GM19438 (cell line): ENCODE data around the gene KLHL8.
"Not testable (repeated sequence)": the region's sequence is repeated elsewhere in the genome, so short reads cannot be mapped to it uniquely, and the experiment has no call there.

ENCODE experiments used
- ATAC-seq: cut with Tn5 transposase; IDR thresholded peaks from one replicate; pipeline ENCODE4 v1.9.1; 2021; ENCODE audit warnings: low read depth; ENCODE audit not compliant: unreplicated experiment

KLHL8 gene

DNA sequence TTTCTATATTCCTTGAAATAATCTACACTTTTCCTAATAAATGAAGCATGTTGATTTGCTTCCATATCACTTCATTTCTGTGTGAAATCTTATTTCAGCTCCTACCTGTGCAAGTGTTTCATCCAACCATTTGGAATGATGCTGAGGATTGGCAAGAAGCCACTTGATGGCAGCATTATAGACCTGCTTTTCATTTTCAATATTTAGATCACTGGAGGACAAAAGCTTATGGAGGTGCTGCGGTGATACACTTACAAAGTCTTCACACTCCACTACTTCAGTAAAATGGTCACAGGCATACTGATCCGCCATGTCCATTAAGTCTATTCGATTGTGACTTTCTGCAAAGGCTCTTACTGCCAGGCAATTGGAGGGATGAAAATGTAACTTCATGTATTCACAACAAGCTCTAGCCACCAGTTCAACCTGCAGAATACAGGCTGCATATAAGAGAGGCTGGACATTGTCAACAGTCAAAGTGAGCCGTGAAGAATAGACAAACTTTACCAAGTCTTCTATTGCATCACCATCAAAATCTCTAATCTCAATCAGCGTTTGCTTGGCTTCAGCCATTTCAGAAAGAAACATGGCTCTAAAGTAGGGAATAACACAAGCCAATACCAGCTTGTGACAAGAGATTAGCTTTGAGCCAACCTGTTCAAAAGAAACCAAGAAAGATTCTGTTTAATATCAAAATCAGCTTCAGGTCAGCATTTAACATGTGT is 35.1 kb downstream of the KLHL8 start:
- no peak for ATAC-seq

DNA sequence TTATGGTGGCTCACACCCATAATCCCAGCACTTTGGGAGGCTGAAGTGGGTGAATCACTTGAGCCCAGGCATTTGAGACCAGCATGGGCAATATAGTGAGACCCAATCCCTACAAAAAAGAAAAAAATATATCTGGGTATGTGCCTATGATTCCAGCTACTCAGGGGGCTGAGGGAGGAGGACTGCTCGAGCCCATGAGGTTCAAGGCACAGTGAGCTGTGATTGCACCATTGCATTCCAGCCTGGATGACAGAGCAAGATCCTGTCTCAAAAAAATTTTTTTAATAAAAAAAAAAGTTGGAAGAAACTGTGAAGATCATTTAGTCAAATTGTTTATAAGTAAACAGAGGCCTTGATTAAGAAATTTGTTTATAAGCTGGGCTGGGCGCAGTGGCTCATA is 39.7 kb downstream of the KLHL8 start:
- ATAC-seq: no peak

DNA sequence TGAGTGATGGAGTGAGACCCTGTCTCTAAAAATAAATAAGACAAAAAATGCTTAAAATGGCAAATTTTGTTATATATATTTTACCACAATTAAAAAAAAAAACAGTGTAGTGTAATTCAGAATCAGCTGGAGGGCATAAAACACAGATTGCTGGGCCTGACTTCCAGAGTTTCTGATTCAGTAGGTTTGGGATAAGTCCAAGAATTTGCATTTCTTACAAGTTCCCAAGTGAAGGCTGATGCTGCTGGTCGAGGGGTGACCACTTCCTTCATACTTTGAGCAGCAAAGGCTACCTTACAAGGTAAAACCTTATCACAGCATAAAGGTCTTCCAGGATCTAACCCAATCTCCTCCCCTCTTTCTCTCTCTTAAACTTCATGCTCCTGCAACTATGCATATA is 40.7 kb downstream of the KLHL8 start:
- no peak for ATAC-seq

DNA sequence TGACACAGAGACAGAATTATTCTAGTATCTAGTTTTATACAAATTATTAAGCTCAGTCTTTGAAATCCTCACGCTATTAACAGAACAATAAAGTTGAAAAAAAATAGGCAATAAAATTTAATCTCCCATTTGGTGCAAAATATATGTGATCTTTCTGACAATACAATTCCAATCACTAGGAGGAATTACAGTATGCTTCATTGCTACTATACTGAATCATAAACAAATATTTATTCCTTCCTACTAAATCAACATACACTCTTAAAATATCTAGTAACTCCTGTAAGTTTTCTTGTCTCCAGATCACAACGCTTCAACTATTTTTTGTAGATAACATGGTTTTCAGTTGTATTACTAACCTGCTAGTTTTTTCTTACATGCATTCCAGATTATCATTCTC is 45.7 kb downstream of the KLHL8 start:
- ATAC-seq: no peak

DNA sequence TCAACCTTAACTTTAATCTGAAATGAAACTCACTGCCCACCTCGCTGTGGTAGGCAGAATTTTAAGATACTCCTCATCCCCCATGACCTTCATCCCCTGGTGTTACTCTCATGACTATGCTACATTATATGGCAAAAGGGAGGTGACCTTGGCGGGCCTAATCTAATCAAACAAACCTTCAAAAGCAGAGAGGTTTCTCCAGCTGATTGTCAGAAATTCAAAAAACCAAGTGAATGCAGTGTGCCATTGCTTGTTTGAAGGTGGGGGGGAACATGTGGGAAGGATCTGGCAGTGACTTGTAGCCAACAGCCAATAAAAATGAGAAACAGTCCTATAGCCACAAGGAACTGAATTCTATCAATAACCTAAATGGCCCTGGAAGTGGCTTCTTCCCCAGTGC is 48.5 kb downstream of the KLHL8 start:
- ATAC-seq: no peak

DNA sequence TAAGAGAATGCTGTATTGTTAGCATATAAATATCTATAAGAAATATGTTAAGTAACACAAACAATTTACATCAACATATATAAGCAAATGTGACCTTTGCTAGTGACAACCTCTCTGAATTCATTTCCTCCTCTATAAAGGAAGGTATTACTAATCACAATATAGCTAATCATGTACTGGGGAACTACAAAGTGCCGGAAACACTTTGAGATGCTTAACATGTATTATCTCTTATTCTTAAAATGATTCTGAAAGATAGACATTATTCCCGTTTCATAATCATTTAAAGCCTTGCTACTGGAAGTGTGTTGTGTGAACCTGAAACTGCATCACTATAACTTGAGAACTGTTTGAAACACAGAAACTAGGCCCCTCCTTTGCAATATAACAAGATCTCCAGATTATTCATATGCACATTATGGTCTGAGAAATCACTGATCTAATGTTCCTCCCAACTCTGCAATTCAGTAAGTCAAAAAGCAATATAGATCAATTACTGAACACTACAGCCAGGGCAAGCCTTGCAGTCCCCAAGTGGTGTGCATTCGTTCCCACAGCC is 54.0 kb downstream of the KLHL8 start:
- no peak for ATAC-seq

DNA sequence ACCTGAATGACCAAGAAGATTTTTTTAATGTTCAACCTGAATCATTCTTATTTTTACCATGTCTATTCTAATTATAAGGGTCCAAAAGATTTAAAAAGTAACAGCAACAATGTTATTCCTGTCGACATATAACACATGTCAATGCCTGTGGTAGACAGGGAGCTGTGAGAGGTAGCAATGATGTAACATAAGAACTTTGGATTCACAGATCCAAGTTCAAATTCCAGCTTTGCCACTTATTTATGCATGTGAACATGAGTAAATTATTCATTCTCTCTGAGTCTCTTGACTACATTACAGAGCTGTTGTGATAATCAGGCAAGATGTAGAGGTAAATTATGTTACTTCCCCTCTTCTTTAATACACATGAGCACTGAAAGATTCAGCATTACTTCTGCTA is 54.5 kb downstream of the KLHL8 start:
- no peak for ATAC-seq

DNA sequence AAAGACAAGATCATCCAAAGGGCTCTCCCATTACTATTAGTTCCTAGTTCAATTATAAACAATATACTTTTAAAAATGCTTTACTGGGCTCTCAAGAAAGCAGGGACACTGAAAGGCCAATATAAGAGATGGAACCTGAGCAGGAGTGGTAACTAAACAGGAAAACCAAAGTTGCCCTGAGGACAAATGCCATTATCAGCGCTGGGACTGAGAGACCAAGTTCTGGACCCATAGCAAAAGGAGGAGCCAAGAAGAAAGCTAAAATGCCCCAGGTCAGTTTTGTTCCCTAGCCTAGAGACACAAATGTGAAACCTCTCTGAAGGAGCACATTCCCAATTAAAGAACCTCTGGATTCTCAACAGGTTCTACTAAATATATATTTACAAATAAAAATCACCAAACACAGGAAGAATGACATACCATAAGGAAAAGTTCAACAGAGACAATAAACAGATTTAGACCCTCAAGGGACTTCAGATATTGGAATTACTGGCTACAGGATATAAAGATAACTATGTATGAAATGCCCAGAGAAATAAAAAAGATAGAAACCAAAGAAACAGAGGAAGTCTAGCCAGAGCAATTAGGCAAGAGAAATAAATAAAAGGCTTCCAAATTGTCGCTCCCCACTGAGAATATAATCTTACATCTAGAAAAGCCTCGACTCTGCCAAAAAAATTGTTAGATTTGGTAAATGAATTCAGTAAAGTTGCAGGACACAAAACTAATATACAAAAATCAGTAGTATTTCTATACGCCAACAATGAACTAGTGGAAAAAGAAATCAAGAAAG is 67.1 kb downstream of the KLHL8 start:
- ATAC-seq: no peak

DNA sequence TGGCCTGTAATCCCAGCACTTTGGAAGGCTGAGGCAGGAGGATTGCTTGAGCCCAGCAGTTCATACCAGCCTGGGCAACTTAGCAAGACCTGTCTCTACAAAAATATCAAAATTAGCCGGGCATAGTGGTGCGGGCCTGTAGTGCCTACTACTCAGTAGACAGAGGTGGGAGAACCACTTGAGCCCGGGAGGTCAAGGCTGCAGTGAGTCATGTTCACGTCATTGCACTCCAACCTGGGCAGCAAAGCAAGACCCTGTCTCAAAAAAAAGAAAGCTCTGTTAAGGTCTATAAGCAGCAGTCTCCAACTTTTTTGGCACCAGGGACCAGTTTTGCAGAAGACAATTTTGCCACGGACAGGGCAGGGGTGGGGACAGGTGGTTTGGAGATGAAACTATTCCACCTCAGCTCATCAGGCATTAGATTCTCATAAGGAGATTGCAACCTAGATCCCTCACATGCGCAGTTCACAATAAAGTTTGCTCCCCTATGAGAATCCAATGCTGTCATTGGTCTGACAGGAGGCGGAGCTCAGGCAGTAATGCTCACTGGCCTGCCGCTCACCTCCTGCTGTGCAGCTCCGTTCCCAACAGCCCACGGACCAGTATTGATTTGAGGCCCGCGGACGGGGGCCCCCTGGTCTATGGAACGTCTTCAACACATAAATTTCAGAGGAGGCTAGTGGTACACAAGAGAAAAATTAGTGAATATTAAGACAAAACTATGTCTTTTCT is 67.9 kb downstream of the KLHL8 start:
- ATAC-seq: no peak

DNA sequence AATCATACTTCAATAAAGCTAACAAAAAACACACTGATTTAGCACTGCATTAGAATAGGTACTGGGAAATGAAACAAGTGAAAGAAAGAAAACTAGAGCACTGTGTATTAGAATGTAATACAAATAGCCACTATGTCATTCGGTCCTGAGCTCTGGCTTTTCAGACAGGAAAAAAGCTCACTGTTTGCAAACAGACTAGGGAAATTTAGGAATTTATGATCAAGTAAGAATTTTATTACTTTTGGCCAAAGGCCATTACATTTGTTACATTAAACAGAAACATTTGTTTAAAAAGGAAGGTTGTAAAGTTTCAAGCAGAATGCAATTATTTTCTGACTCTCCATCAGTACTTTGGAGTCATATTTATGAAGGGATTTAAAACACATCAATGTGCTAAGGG is 68.7 kb downstream of the KLHL8 start:
- no peak for ATAC-seq

DNA sequence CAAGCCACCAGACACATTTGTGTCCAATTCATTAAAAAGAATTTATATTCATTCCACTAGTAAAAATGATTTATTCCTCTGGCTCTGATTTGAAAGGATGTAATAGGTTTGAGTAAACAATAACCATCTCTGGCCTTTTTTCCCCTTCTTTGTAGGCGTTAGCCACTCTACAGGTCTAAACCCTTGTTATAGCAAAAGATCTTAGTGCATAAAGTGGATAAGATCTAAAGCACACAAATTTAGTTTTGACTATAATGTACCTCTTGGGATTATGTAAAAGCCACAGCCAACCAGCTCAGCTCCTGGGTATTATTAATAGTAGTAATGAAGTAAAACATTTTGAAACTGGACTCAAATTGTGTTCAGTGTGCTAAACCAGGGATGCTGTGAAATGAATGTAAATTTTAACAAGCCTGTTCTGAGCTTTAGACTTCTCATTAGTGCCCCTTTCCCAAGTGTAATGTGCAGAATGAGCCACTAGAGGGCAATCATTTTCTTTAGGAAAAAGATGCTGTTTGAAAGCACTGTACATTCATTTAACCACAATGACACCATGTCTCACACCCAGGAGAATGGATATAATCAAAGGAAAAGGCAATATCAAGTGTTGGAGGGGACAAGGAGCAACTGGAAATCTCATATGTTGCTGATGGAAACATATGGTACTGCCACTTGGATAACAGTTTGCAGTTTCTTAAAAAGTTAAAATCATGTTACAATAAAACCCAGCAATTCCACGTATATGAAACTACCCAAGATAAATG is 69.7 kb downstream of the KLHL8 start:
- ATAC-seq: peak; percentile 56

DNA sequence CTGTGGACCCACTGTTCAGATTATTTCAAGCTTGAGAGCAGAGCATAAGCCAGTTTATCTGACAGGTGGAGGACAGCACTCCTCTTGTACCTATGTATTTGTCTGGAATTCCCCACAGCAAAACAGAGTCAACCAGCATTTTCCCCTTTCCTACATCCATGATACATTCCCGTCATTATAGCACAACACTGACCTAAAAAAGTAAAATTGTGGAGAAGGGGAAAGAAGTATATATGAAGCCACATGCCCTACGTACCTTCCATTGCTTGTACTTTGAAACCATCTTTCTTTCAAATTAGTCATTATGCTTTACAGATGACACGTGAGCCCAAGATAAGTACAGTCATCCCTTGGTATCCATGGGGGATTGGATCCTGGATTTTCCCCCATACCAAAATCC is 73.3 kb downstream of the KLHL8 start:
- no peak for ATAC-seq

DNA sequence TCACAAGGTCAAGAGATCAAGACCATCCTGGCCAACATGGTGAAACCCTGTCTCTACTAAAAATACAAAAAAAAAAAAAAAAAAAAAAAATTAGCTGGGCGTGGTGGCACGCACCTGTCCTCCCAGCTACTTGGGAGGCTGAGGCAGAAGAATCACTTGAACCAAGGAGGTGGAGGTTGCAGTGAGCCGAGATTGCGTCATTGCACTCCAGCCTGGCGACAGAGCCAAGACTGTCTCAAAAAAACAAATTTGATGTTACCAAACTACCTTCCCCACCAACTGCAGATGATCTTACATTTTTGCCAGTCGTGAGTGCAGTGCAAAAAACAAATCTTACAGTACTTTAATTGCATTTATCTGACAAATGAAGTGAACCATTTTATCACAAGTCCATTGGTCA is 74.5 kb downstream of the KLHL8 start:
- ATAC-seq: not testable (repeated sequence)

DNA sequence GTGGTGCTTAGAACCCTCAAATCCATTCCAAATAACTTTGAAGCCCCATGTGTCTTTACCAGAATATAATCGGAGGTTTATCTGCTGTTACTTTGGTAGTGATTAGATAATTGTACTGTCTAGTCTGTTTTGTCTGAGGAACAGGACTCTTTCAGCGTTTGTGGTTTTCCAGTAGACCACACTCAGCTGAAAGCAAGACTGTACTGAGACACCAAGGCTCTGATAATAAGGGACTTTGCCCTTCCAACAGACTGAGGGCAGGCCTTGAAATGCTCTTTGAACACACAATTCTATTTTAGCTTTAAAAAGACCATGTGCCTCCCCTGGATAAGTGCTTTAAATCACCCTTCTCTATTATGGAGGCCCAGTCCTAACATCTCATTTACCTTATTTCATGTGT is 76.1 kb downstream of the KLHL8 start:
- ATAC-seq: no peak

DNA sequence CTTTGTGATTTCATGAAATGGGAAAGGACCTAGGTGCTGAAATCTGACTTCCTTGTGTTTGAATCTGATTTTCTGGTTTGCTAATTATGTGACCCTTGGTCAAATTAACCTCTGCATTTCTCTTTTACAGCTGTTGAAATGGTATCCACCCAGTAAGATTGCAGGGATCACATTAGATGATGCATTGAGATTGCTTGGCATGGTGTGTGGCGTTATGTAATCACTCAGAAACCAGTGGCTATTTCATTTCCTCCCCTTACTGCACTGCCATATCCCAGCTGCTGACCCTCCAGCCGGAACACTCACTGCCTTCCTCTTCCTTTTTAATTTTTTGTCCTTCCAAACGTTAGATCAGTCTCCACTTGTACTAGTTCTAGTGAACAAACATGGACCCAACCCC is 79.0 kb downstream of the KLHL8 start:
- no peak for ATAC-seq

DNA sequence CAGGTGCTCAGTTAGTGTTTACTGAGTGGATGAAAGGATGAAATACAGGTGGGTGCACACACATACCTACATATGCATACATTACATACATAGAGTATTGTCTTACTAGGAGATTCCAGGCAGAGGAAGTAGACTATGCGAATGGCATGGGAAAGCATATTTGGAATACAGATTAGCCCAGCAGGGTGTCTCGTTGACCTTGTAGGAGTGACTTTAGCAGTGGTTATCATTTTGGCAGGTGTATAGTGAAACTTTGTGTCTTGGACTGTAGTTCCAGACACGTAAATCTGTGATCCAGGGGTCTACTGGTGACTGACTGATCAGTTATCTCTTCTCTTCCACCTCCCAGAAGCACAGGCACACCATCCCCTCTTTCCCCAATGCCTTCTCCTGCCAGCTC is 86.3 kb downstream of the KLHL8 start:
- no peak for ATAC-seq

DNA sequence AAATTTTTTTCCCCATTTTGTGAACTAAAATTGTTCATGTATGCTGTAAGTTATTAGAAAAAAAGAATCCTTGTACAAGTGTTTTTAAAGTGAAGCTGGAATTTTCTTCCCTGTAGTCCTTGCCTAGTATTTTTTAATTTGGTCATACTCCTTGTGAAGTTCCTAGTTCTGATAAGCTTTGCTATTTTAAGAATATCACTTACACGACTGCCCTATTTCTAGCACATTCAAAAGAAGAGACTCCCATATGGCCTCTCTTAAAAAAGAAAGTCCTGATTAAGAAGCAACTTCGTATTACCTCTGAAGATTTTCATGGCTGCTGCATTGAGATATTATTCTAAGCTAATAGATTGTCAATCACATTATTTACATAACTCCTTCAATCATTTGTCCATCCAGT is 87.2 kb downstream of the KLHL8 start:
- ATAC-seq: no peak

DNA sequence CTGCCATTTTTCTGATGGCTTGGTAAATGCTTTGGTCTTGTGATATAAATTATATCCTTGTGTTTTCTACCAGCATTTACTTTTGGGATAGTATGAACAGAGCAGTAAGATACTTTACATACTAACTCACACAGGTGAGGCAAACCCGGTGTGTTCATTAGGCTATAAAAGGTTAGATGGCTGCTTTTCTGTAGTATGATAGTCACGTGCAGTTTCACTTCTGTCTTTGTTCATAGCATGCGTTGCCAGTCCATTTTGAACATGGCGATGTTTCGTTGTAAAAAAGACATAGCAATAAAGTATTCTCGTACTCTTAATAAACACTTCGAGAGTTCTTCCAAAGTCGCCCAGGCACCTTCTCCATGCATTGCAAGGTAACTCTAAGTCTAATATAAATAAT is 88.4 kb downstream of the KLHL8 start:
- ATAC-seq: no peak

DNA sequence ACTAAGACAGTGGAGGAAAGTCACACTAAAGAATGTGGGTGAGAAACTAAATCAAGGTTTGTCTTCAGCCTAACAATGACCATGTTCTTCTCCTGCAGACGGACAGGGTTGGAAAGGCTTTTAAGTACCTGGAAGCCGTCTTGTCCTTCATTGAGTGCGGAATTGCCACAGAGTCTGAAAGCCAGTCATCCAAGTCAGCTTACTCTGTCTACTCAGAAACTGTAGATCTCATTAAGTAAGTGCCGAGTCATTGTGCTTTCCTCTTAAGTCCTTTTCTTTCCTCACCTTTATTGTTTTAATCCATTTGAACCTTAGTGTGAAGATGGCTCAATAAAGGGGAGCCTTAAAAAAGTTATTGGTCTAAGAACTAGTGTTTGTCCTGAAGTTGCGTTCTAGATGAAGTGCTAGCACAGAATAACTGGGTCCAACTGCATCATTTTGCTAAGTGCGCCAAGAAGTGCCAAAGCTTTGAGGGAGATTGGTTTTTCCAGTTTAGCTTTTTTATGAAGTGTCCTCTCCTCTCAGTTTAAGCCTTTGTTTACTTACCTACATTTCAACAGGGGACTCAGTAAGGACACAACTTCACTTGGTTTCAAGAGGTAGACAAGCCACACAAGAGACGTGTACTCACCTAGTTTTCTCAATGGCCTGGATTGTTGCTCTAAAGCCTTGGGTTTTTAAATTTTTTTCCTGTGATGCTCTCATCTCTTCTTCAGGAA is 89.3 kb downstream of the KLHL8 start:
- ATAC-seq: no peak

DNA sequence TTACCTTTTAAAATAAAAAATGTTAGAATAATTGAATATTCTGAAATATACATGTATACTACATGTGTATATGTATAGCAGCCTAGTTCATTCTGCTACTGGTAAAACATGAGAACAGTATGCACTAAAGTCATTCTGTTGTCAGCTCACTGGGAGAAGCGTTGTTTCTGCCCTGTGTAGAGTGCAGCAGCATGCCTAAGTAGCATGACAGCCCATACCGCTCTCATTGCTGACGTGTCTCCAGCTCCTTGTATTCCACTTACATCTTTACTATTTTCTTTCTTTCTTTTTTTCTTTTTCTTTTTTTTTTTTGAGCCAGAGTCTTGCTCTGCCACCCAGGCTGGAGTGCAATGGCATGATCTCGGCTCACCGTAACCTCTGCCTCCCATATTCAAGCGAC is 90.7 kb downstream of the KLHL8 start:
- no peak for ATAC-seq
